PC-9 (cell line): ENCODE data around the gene BRD4. TPM values are rescaled to one million over a fixed set of nuclear protein-coding genes. Genes with fewer than 3 reads are reported as not detected.

ENCODE experiments used
- BruUV-seq: library from RNA; stranded (reverse); fragments of 400-500 nt; replicated peaks from 2 replicates; lab custom pipeline; 2021; lab: Mats Ljungman, UMichigan
- CTCF ChIA-PET: fragments of 300-600 bp; sonication (Branson Sonifier 250); formaldehyde crosslinking; loops from one replicate; lab custom pipeline; 2022; ENCODE audit warnings: antibody characterized with exemption; lab: Charles Lee
- POLR2A ChIA-PET: fragments of 300-600 bp; sonication (Branson Sonifier 250); formaldehyde crosslinking; loops from one replicate; lab custom pipeline; 2022; ENCODE audit warnings: antibody characterized with exemption; ENCODE audit not compliant: unreplicated experiment; lab: Charles Lee
- DNase-seq, 2 experiments: peaks; one replicate each; pipeline versions ENCODE4 v3.0.0 to v3.0.0-alpha.2; 2015 to 2022; ENCODE audit warnings: mixed read lengths in 1 of 2
- H2AFZ ChIP-seq: fragments of 200-600 bp; sonication (generic); 2 replicates; pipeline ENCODE4 v1.8.1; 2017; ENCODE audit warnings: antibody characterized with exemption
- H3F3A ChIP-seq: fragments of 200-600 bp; sonication (generic); 2 replicates; pipeline ENCODE4 v1.8.1; 2017; ENCODE audit warnings: antibody characterized with exemption, mild to moderate bottlenecking, low read depth; ENCODE audit not compliant: insufficient read depth
- H3K27ac ChIP-seq: fragments of 200-600 bp; sonication (generic); 2 replicates; pipeline ENCODE4 v1.6.1; 2016; ENCODE audit warnings: mixed run types
- H3K27me3 ChIP-seq: fragments of 200-600 bp; sonication (generic); 2 replicates; pipeline ENCODE4 v1.6.1; 2016; ENCODE audit warnings: low read depth, mixed run types; ENCODE audit not compliant: insufficient read depth
- H3K36me3 ChIP-seq: fragments of 200-600 bp; sonication (generic); 2 replicates; pipeline ENCODE4 v1.6.1; 2016; ENCODE audit warnings: low read depth, mixed run types
- H3K4me1 ChIP-seq: fragments of 200-600 bp; sonication (generic); replicated peaks from 2 replicates; pipeline ENCODE4 v1.6.1; 2016; ENCODE audit warnings: mixed run types; ENCODE audit not compliant: insufficient read depth
- H3K4me2 ChIP-seq: fragments of 200-600 bp; sonication (generic); 2 replicates; pipeline ENCODE4 v1.6.1; 2017; ENCODE audit warnings: mixed run types
- H3K4me3 ChIP-seq: fragments of 200-600 bp; sonication (generic); 2 replicates; pipeline ENCODE4 v1.6.1; 2016; ENCODE audit warnings: mixed run types
- H3K79me2 ChIP-seq: fragments of 200-600 bp; sonication (generic); 2 replicates; pipeline ENCODE4 v1.6.1; 2017; ENCODE audit warnings: low read depth, mixed run types
- H3K9me2 ChIP-seq: fragments of 200-600 bp; sonication (generic); 2 replicates; pipeline ENCODE4 v1.8.1; 2017; ENCODE audit warnings: mild to moderate bottlenecking; ENCODE audit not compliant: insufficient read depth
- H3K9me3 ChIP-seq: fragments of 200-600 bp; sonication (generic); 2 replicates; pipeline ENCODE4 v1.8.1; 2016; ENCODE audit warnings: low read depth; ENCODE audit not compliant: insufficient read depth
- H4K20me1 ChIP-seq: fragments of 200-600 bp; sonication (generic); 2 replicates; pipeline ENCODE4 v1.8.1; 2017; ENCODE audit not compliant: insufficient read depth
- EZH2 ChIP-seq: fragments of 200-600 bp; sonication (generic); IDR thresholded peaks from 2 replicates; pipeline ENCODE4 v1.8.0; 2017; ENCODE audit warnings: antibody characterized with exemption, low read depth
- intact Hi-C: fragments of 100-400 bp; cut with micrococcal nuclease; formaldehyde crosslinking; loops from one replicate; pipeline ENCODE4 v1.10.0; 2022; ENCODE audit not compliant: unreplicated experiment
- total RNA-seq: library from RNA; stranded (reverse); gene quantifications from 2 replicates; pipeline ENCODE4 v1.2.3, GENCODE V29; 2021
- TF ChIP-seq, protein P1 (sequence below): fragments of 200-600 bp; sonication (generic); conservative IDR thresholded peaks from 2 replicates; pipeline ENCODE4 v1.6.1; 2017; ENCODE audit warnings: mixed run types, antibody characterized with exemption, mild to moderate bottlenecking, moderate library complexity

The BRD4 gene
- total RNA-seq, 1 experiment from 2014 or later, result 138 TPM

DNA sequence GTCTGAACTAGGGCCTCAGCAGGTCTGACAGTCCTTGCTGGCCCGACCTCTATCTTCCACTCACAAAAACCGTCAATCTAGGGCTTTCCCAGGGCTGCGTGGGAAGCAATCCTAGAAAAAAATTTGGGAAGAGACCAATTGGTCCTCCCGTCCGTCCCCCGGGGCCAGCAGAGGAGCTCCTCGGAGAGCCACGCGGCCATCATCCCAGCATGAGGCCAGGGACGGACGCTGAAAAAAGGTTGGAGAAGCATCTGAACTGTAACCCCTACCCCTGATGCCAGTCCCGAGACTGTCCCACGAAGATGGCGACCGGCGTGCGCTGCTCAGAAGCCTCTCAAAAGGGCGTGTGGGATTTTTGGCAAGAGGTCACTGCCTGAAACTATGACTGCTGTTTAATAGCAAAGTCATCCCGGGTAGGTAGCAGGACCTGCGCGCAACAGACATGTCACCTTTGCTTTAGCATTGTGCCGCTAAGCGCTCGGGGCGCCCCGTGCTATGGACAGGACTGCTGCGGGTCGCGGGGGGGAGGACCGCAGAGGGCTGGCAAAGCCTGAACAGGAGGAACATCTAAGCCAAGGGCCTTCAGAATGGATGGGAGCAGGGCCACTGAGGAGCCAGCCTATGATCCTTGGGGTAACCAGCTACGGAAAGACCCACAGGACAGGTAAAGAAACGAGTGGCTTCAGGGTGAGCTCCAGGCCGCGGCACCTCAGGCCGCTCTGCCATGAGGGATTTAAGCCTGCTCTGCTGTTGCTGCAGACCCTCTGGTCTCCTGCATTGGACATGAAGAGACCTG, 36.7 kb upstream of the BRD4 start:
- no peak overlapping the region for H3K27ac ChIP-seq
- no peak overlapping the region for H2AFZ ChIP-seq
- intact Hi-C loops, result no loop called here
- no peaks in the 10 kb centered on the region for H3K27me3 ChIP-seq
- POLR2A ChIA-PET, result no interaction called here
- H3K9me3 ChIP-seq, result no peaks in the 10 kb centered on the region
- BruUV-seq, result no TSS peak
- CTCF ChIA-PET, result no interaction called here
- no peaks in the 10 kb centered on the region for H3K9me2 ChIP-seq
- peaks cover 37% of the 10 kb centered on the region; the same call in 1 of the 2 replicates for H3K36me3 ChIP-seq
- no peaks in the 10 kb centered on the region; the same call in 1 of the 2 replicates for H3F3A ChIP-seq
- TF ChIP-seq EZH2, result no peak
- TF ChIP-seq, protein P1, sequence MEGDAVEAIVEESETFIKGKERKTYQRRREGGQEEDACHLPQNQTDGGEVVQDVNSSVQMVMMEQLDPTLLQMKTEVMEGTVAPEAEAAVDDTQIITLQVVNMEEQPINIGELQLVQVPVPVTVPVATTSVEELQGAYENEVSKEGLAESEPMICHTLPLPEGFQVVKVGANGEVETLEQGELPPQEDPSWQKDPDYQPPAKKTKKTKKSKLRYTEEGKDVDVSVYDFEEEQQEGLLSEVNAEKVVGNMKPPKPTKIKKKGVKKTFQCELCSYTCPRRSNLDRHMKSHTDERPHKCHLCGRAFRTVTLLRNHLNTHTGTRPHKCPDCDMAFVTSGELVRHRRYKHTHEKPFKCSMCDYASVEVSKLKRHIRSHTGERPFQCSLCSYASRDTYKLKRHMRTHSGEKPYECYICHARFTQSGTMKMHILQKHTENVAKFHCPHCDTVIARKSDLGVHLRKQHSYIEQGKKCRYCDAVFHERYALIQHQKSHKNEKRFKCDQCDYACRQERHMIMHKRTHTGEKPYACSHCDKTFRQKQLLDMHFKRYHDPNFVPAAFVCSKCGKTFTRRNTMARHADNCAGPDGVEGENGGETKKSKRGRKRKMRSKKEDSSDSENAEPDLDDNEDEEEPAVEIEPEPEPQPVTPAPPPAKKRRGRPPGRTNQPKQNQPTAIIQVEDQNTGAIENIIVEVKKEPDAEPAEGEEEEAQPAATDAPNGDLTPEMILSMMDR, result no peak
- no peaks in the 10 kb centered on the region for H3K4me1 ChIP-seq
- no peak overlapping the region for H3K4me2 ChIP-seq
- DNase-seq, result no peak
- H4K20me1 ChIP-seq, result peaks cover 40% of the 10 kb centered on the region
- H3K4me3 ChIP-seq, result no peak overlapping the region
- H3K79me2 ChIP-seq, result peaks cover 27% of the 10 kb centered on the region

DNA sequence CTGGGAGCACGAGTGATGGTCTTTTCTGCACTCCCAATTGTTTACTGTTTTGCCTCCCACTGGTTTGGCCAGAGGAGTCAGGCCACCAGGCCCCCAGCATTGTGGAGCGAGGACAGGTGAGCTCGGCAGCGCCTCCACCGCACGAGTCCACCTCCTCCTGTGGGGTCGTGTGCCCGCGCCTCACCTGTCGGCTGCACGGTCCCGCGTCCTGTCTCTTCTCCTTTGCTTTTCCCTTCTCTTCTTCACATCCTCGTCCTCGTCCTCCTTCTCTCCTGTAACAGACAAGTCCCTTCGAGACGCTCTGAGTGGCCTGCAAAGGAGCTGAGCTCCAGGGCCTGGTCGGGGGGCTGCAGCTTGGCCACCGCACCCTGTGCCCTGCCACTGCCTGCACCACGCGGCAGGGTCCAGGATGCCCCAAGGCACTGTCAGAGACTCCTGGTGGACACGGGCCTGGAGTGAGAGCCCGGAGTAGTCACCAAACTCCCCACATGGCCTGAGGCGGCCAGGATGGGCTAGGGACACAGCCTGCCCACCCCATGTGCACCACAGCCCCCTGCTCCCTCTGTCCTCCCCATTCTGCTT, 35.8 kb upstream of the BRD4 start:
- POLR2A ChIA-PET, result no interaction called here

DNA sequence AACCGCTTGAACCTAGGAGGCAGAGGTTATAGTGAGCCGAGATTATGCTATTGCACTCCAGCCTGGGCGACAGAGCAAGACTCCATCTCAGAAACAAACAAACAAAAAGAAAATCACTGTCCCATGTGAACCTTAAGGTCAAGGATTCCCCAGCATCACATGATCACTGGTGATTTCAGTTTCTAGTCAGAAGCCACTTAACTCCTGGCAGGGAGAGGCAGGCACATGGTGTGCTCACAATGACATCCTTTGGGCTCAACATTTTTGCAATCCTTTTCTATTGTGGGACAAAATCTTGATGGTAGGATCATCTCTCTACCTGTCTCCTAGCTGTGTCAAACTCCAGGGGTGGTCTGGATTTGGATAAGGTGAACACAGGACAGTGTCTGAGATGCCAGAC, 35.1 kb upstream of the BRD4 start:
- TF ChIP-seq EZH2, result no peak
- TF ChIP-seq, protein P1, result no peak
- Histone ChIP-seq H3F3A (no peaks in the 10 kb centered on the region; the same call in 1 of the 2 replicates), H3K4me1 (no peaks in the 10 kb centered on the region), H3K36me3 (peaks cover 30% of the 10 kb centered on the region; the same call in 1 of the 2 replicates), H3K9me2 (no peaks in the 10 kb centered on the region), H2AFZ (no peak overlapping the region), H3K4me3 (no peak overlapping the region), H3K4me2 (no peak overlapping the region), H3K79me2 (peaks cover 12% of the 10 kb centered on the region; the same call in 1 of the 2 replicates), H3K27me3 (no peaks in the 10 kb centered on the region), H3K27ac (no peak overlapping the region), H4K20me1 (peaks cover 25% of the 10 kb centered on the region), H3K9me3 (no peaks in the 10 kb centered on the region)
- ChIA-PET CTCF (no interaction called here), POLR2A (no interaction called here)
- intact Hi-C loops, result no loop called here
- no TSS peak for BruUV-seq
- no peak for DNase-seq

More for the DNA sequence above, 35.8 kb upstream of the BRD4 start:
- Histone ChIP-seq H3K4me2 (no peak overlapping the region), H3K4me1 (no peaks in the 10 kb centered on the region), H2AFZ (no peak overlapping the region), H4K20me1 (peaks cover 32% of the 10 kb centered on the region), H3K9me3 (no peaks in the 10 kb centered on the region), H3F3A (no peaks in the 10 kb centered on the region; the same call in 1 of the 2 replicates), H3K27ac (no peak overlapping the region), H3K9me2 (no peaks in the 10 kb centered on the region), H3K79me2 (peaks cover 19% of the 10 kb centered on the region), H3K36me3 (peaks cover 37% of the 10 kb centered on the region; the same call in 1 of the 2 replicates), H3K27me3 (no peaks in the 10 kb centered on the region), H3K4me3 (no peak overlapping the region)
- intact Hi-C loops, result no loop called here
- BruUV-seq, result no TSS peak
- TF ChIP-seq EZH2, result no peak
- TF ChIP-seq, protein P1, result no peak
- no peak for DNase-seq
- CTCF ChIA-PET, result no interaction called here
